SK-N-SH treated with all-trans-retinoic acid at 6 μM for 48 hours (cell line): ENCODE results near the gene STK11.
A peak's percentile ranks its signal among the peaks of the same experiment; 100 is the strongest.

Experiments used
- ATAC-seq: fragments of 200-7000 bp; cut with Tn5 transposase; 3 replicates; pipeline ENCODE4 v1.9.1; 2020; ENCODE audit warnings: mild to moderate bottlenecking, moderate library complexity
- ARNTL ChIP-seq: fragments of 450-650 bp; formaldehyde crosslinking; IDR thresholded peaks from 2 replicates; pipeline ENCODE4 v1.5.0; 2020; ENCODE audit warnings: low read depth, mild to moderate bottlenecking, moderate library complexity, borderline replicate concordance
- BACH2 ChIP-seq: fragments of 250-450 bp; sonication (Bioruptor Pico); IDR thresholded peaks from 2 replicates; pipeline ENCODE4 v1.9.0; 2021; ENCODE audit warnings: mild to moderate bottlenecking, borderline replicate concordance
- CREB5 ChIP-seq: fragments of 250-450 bp; sonication (Bioruptor Pico); IDR thresholded peaks from 2 replicates; pipeline ENCODE4 v1.5.1; 2020; ENCODE audit warnings: low read depth, mild to moderate bottlenecking, moderate library complexity
- CSDC2 ChIP-seq: fragments of 250-450 bp; sonication (Bioruptor Pico); IDR thresholded peaks from 2 replicates; pipeline ENCODE4 v1.5.0; 2020; ENCODE audit warnings: mild to moderate bottlenecking, moderate library complexity
- CSRNP3 ChIP-seq: fragments of 250-450 bp; sonication (Bioruptor Pico); IDR thresholded peaks from 2 replicates; pipeline ENCODE4 v1.5.1; 2021; ENCODE audit warnings: mild to moderate bottlenecking, moderate library complexity
- ESRRG ChIP-seq: fragments of 250-450 bp; sonication (Bioruptor Pico); IDR thresholded peaks from 2 replicates; pipeline ENCODE4 v1.6.1; 2021; ENCODE audit warnings: mild to moderate bottlenecking
- GLIS3 ChIP-seq: fragments of 250-450 bp; sonication (Bioruptor Pico); IDR thresholded peaks from 2 replicates; pipeline ENCODE4 v1.5.0; 2020; ENCODE audit warnings: mild to moderate bottlenecking, moderate library complexity
- ISL1 ChIP-seq: fragments of 250-450 bp; sonication (Bioruptor Pico); IDR thresholded peaks from 2 replicates; pipeline ENCODE4 v2.1.2; 2022; ENCODE audit warnings: mild to moderate bottlenecking, moderate library complexity
- OSR1 ChIP-seq: fragments of 250-450 bp; sonication (Bioruptor Pico); IDR thresholded peaks from 2 replicates; pipeline ENCODE4 v1.8.0; 2022; ENCODE audit warnings: moderate library complexity, mild to moderate bottlenecking, inconsistent platforms
- PATZ1 ChIP-seq: fragments of 250-450 bp; sonication (Bioruptor Pico); IDR thresholded peaks from 2 replicates; pipeline ENCODE4 v1.8.0; 2020; ENCODE audit warnings: mild to moderate bottlenecking, moderate library complexity, borderline replicate concordance
- POU6F1 ChIP-seq: fragments of 250-450 bp; sonication (Bioruptor Pico); IDR thresholded peaks from 2 replicates; pipeline ENCODE4 v1.8.0; 2021; ENCODE audit warnings: low read depth, mild to moderate bottlenecking, moderate library complexity, borderline replicate concordance
- PPARA ChIP-seq: fragments of 250-450 bp; sonication (Bioruptor Pico); IDR thresholded peaks from 2 replicates; pipeline ENCODE4 v1.5.0; 2020; ENCODE audit warnings: mild to moderate bottlenecking, borderline replicate concordance
- RARB ChIP-seq: fragments of 250-450 bp; sonication (Bioruptor Pico); IDR thresholded peaks from 2 replicates; pipeline ENCODE4 v1.8.0; 2021; ENCODE audit warnings: mild to moderate bottlenecking, moderate library complexity
- TCF4 ChIP-seq: fragments of 250-450 bp; sonication (Bioruptor Pico); IDR thresholded peaks from 2 replicates; pipeline ENCODE4 v1.8.0; 2021; ENCODE audit warnings: mild to moderate bottlenecking, moderate library complexity, borderline replicate concordance
- TOX ChIP-seq: fragments of 250-450 bp; sonication (Bioruptor Pico); IDR thresholded peaks from 2 replicates; pipeline ENCODE4 v1.8.0; 2021; ENCODE audit warnings: mild to moderate bottlenecking, moderate library complexity, borderline replicate concordance
- TSHZ2 ChIP-seq: fragments of 250-450 bp; sonication (Bioruptor Pico); IDR thresholded peaks from 2 replicates; pipeline ENCODE4 v1.5.0; 2020; ENCODE audit warnings: mild to moderate bottlenecking, moderate library complexity
- ZC3H10 ChIP-seq: fragments of 250-450 bp; sonication (Bioruptor Pico); IDR thresholded peaks from 2 replicates; pipeline ENCODE4 v1.5.1; 2021; ENCODE audit warnings: mild to moderate bottlenecking, moderate library complexity
- ZFP3 ChIP-seq: fragments of 250-450 bp; sonication (Bioruptor Pico); IDR thresholded peaks from 2 replicates; pipeline ENCODE4 v1.5.0; 2020; ENCODE audit warnings: mild to moderate bottlenecking, moderate library complexity
- ZFP30 ChIP-seq: fragments of 450-650 bp; formaldehyde crosslinking; IDR thresholded peaks from 2 replicates; pipeline ENCODE4 v1.5.0; 2022; ENCODE audit warnings: mild to moderate bottlenecking, moderate library complexity
- ZNF565 ChIP-seq: fragments of 450-650 bp; formaldehyde crosslinking; conservative IDR thresholded peaks from 2 replicates; pipeline ENCODE4 v1.5.0; 2020; ENCODE audit warnings: low read depth, mild to moderate bottlenecking, moderate library complexity
- ZNF70 ChIP-seq: fragments of 450-650 bp; formaldehyde crosslinking; IDR thresholded peaks from 2 replicates; pipeline ENCODE4 v1.5.0; 2020; ENCODE audit warnings: mild to moderate bottlenecking, moderate library complexity
- ZNF8 ChIP-seq: fragments of 450-650 bp; formaldehyde crosslinking; IDR thresholded peaks from 2 replicates; pipeline ENCODE4 v1.5.0; 2020; ENCODE audit warnings: mild to moderate bottlenecking, moderate library complexity

The STK11 gene

GRCh38 chr19:1172353-1173158, 33.0 kb upstream of the STK11 start:
- peak; percentile 61 for ATAC-seq
- TF ChIP-seq PATZ1 (CRISPR knock-in tag) = no peak
- TF ChIP-seq PPARA (CRISPR knock-in tag) = no peak
- TF ChIP-seq ZFP30 = no peak
- no peak for TF ChIP-seq CSRNP3 (CRISPR knock-in tag)
- no peak for TF ChIP-seq TOX (CRISPR knock-in tag)
- no peak for TF ChIP-seq ESRRG
- no peak for TF ChIP-seq ZFP3 (CRISPR knock-in tag)
- TF ChIP-seq ARNTL (CRISPR knock-in tag) = no peak
- no peak for TF ChIP-seq OSR1 (CRISPR knock-in tag)
- TF ChIP-seq ZNF565 (CRISPR knock-in tag) = no peak
- no peak for TF ChIP-seq BACH2 (CRISPR knock-in tag)

- peak; percentile 10; the same call in 2 of the 3 replicates for ATAC-seq
Measured at GRCh38 chr19:1173159-1173844, 32.3 kb upstream of the STK11 start.

More at GRCh38 chr19:1173159-1173844, 32.3 kb upstream of the STK11 start:
- TF ChIP-seq CREB5 (CRISPR knock-in tag) = no peak
- TF ChIP-seq CSRNP3 (CRISPR knock-in tag) = no peak
- no peak for TF ChIP-seq ESRRG
- no peak for TF ChIP-seq PATZ1 (CRISPR knock-in tag)
- no peak for TF ChIP-seq RARB (CRISPR knock-in tag)
- no peak for TF ChIP-seq ZNF8 (CRISPR knock-in tag)
- no peak for TF ChIP-seq TSHZ2 (CRISPR knock-in tag)
- no peak for TF ChIP-seq ZFP30
- TF ChIP-seq POU6F1 (CRISPR knock-in tag) = no peak
- no peak for TF ChIP-seq OSR1 (CRISPR knock-in tag)
- no peak for TF ChIP-seq PPARA (CRISPR knock-in tag)
- no peak for TF ChIP-seq ZC3H10 (CRISPR knock-in tag)
- TF ChIP-seq CSDC2 (CRISPR knock-in tag) = no peak
- TF ChIP-seq ISL1 (CRISPR knock-in tag) = no peak
- no peak for TF ChIP-seq ZNF565 (CRISPR knock-in tag)
- TF ChIP-seq TCF4 = no peak
- no peak for TF ChIP-seq TOX (CRISPR knock-in tag)
- TF ChIP-seq BACH2 (CRISPR knock-in tag) = no peak
- TF ChIP-seq GLIS3 = no peak
- TF ChIP-seq ZNF70 (CRISPR knock-in tag) = no peak
